Peyer's patch (tissue), 4 donors: ENCODE results near the gene NELFB. TPM values are rescaled to one million over a fixed set of nuclear protein-coding genes. Genes with fewer than 3 reads are reported as not detected.

Experiments used
- DNase-seq, 3 donors: peaks; one replicate each; pipeline ENCODE4 v3.0.0-alpha.2; 2017 to 2019
- H3K27ac ChIP-seq, 4 donors: fragments of 200-600 bp; sonication (generic); one replicate each; pipeline ENCODE4 v1.5.1; 2016 to 2019
- H3K27me3 ChIP-seq, 2 donors: fragments of 200-600 bp; sonication (generic); one replicate each; pipeline ENCODE4 v1.5.1; 2019
- H3K36me3 ChIP-seq, 3 donors: fragments of 200-600 bp; sonication (generic); one replicate each; pipeline ENCODE4 v1.5.1; 2016 to 2019
- H3K4me1 ChIP-seq, 4 donors: fragments of 200-600 bp; sonication (generic); one replicate each; pipeline ENCODE4 v1.5.1; 2016 to 2019
- H3K4me3 ChIP-seq, 4 donors: fragments of 200-600 bp; sonication (generic); 1 replicate in 3 of 4; 2 replicates in 1 of 4; pipeline ENCODE4 v1.5.1; 2016 to 2019; ENCODE audit warnings: mild to moderate bottlenecking in 1 of 4
- H3K9me3 ChIP-seq, 4 donors: fragments of 200-600 bp; sonication (generic); one replicate each; pipeline ENCODE4 v1.5.1; 2016 to 2019; ENCODE audit warnings: mild to moderate bottlenecking in 1 of 4
- CTCF ChIP-seq, 6 experiments: fragments of 450-650 bp in 4 of 6; fragments of 200-600 bp in 2 of 6; sonication (generic) in 1 of 6; IDR thresholded peaks; one replicate each; pipeline ENCODE4 v1.5.1; 2017 to 2019; ENCODE audit warnings: antibody characterized with exemption in 6 of 6, mild to moderate bottlenecking in 3 of 6, moderate library complexity in 1 of 6
- POLR2A ChIP-seq, 2 donors: fragments of 450-650 bp; IDR thresholded peaks; one replicate each; pipeline ENCODE4 v1.5.1; 2017; ENCODE audit warnings: antibody characterized with exemption in 2 of 2, mild to moderate bottlenecking in 2 of 2, moderate library complexity in 2 of 2
- total RNA-seq, 4 donors: library from RNA; depleted of rRNA; stranded (reverse); fragments of >200 nt; gene quantifications; one replicate each; pipeline ENCODE4 v1.1.0, GENCODE V29; 2016

NELFB gene
- total RNA-seq, 4 donors from 2014 or later, result 47.4 to 57.8 (median 50.2) TPM

DNA sequence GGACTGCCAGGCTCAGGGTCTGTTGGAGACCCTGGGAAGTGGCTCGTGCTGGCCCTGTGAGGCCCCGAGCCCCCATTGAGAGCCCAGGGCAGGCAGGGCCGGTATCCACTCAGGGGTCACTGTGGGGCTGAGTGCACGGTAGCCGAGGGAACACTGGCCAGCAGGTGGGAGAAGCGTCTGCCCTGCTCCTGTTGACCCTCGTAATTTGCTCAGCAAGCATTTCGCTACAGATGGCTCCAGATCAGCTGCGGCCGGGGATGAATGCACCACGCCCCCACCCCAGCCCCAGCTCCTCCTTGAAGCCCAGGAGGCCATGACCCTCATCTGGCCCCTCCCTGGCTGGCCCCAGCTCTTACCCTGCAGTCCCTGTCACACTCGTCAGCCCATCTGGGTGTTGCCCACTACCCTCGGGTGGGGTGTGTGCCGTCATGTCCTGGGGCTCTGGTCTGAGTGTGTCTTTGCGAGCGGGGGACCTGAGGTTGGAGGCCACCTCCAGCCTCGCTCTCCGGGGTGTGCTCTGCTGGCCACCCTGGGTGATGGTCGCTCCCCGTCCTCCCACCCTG lies 53.0 kb downstream of the NELFB start:
- Histone ChIP-seq H3K4me1 (peaks cover 9 to 76% (median 24%) of the 10 kb centered on the region in 4 donors), H3K36me3 (no peaks in the 10 kb centered on the region), H3K9me3 (no peaks in the 10 kb centered on the region), H3K4me3 (no peak overlapping the region), H3K27ac (peak overlapping the region in 1 of 4 donors; percentile 99), H3K27me3 (no peaks in the 10 kb centered on the region)
- DNase-seq, result peak in 1 of 3 donors; percentile 61
- TF ChIP-seq CTCF (IDR thresholded peaks at IDR 0.05) (no peak), POLR2A (IDR thresholded peaks at IDR 0.05) (no peak)

DNA sequence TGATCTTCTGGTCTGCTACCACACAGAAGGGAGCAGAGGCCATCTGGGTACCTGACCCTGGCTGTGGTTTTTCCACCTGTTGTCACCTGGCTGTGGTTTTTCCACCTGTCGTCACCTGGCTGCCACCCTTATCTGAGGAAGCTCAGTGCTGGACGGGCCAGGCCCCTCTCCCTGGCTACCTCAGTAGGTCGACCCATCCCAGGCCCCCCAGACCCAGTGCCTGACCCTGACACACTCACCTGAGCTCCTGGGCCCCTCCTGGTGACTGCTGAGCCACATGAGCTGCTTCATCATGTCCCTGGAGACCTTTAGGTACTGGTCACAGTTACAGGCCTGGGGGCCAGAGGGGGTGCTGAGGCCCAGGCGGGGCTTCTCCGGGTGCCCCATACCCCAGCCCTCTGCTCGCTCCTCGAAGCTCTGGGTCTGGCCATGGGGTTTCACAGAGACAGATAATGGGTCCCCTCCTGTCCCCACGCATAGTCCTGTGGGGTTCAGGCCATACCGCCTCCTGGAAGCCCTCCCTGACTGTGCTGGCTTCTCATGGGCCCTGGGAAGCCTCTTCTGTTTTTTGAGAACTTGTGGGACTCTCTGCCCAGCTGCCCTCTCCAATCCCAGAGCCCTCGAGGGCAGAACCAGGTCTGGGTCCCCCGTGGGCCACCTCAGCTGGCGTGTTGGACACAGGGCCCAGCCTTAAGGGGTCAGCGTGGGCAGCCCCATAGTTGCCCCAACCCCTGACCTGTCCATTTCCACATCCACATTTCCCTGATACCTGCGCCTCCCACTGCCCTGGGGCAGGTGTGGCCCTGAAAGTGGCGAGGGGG lies 54.5 kb downstream of the NELFB start:
- H3K9me3 ChIP-seq, result no peaks in the 10 kb centered on the region
- no peaks in the 10 kb centered on the region for H3K36me3 ChIP-seq
- TF ChIP-seq CTCF (IDR thresholded peaks at IDR 0.05), result no peak
- TF ChIP-seq POLR2A (IDR thresholded peaks at IDR 0.05), result no peak
- H3K27ac ChIP-seq, result no peak overlapping the region
- no peak overlapping the region for H3K4me3 ChIP-seq
- peaks cover 9 to 62% (median 24%) of the 10 kb centered on the region in 4 donors for H3K4me1 ChIP-seq
- H3K27me3 ChIP-seq, result no peaks in the 10 kb centered on the region
- DNase-seq, result peak in 1 of 3 donors; percentile 50

GRCh38 chr9:137310189-137311052 lies 55.3 kb downstream of the NELFB start:
- H3K27me3 ChIP-seq, result no peaks in the 10 kb centered on the region
- no peak for TF ChIP-seq CTCF (IDR thresholded peaks at IDR 0.05)
- TF ChIP-seq POLR2A (IDR thresholded peaks at IDR 0.05), result peak in 1 of 2 donors; percentile 12
- peak overlapping the region in 3 of 4 donors; percentile 70 to 84 (median 77) for H3K27ac ChIP-seq
- DNase-seq, result peak in 2 of 3 donors; percentile 69 to 73
- no peaks in the 10 kb centered on the region for H3K36me3 ChIP-seq
- H3K4me3 ChIP-seq, result no peak overlapping the region
- H3K4me1 ChIP-seq, result peaks cover 9 to 62% (median 21%) of the 10 kb centered on the region in 4 donors
- H3K9me3 ChIP-seq, result no peaks in the 10 kb centered on the region

- no peaks in the 10 kb centered on the region for H3K27me3 ChIP-seq
Measured at GRCh38 chr9:137311171-137311985, 56.3 kb downstream of the NELFB start.

More at GRCh38 chr9:137311171-137311985, 56.3 kb downstream of the NELFB start:
- TF ChIP-seq CTCF (IDR thresholded peaks at IDR 0.05), result peak in 1 of 6 experiments; percentile 40
- peak in 1 of 2 donors; percentile 34 for TF ChIP-seq POLR2A (IDR thresholded peaks at IDR 0.05)
- DNase-seq, result peak in 2 of 3 donors; percentile 89 to 93
- Histone ChIP-seq H3K27ac (peak overlapping the region in 3 of 4 donors; percentile 70 to 84 (median 77)), H3K9me3 (no peaks in the 10 kb centered on the region), H3K36me3 (no peaks in the 10 kb centered on the region), H3K4me3 (peak overlapping the region in 2 of 4 donors; percentile 3 to 24), H3K4me1 (peaks cover 9 to 62% (median 18%) of the 10 kb centered on the region in 4 donors)
